H1 (cell line): ENCODE results near the gene ASB4. TPM values are rescaled to one million over a fixed set of nuclear protein-coding genes. Genes with fewer than 3 reads are reported as not detected.

Experiments used
- CTCF ChIA-PET: fragments of 300-600 bp; sonication (Branson Sonifier 250); formaldehyde crosslinking; loops from one replicate; lab custom pipeline; 2021; ENCODE audit not compliant: partially characterized antibody; lab: Charles Lee
- POLR2A ChIA-PET: fragments of 300-600 bp; sonication (Branson Sonifier 250); formaldehyde crosslinking; loops from one replicate; lab custom pipeline; 2021; ENCODE audit warnings: inconsistent platforms; ENCODE audit not compliant: partially characterized antibody; lab: Charles Lee
- DNase-seq, 2 experiments: peaks; one replicate each; pipeline versions ENCODE4 v3.0.0 to v3.0.0-alpha.2; 2010 to 2022; ENCODE audit warnings: low spot score in 2 of 2, low read depth in 1 of 2, mixed read lengths in 1 of 2
- FAIRE-seq: peaks from 2 replicates; lab custom pipeline; 2011; peaks lifted over from hg19 to GRCh38; lab: Jason Lieb, UNC
- H2AFZ ChIP-seq: 2 replicates; pipeline ENCODE4 v1.8.1; 2012; ENCODE audit warnings: low read length, inconsistent platforms
- H2AK5ac ChIP-seq: 2 replicates; pipeline ENCODE4 v1.6.1; 2013; ENCODE audit warnings: low read depth, low read length
- H2BK120ac ChIP-seq: replicated peaks from 2 replicates; pipeline ENCODE3; 2013; ENCODE audit warnings: low read depth, low read length, inconsistent platforms
- H2BK12ac ChIP-seq: 2 replicates; pipeline ENCODE4 v1.6.1; 2013; ENCODE audit warnings: low read depth, low read length
- H2BK15ac ChIP-seq: 2 replicates; pipeline ENCODE4 v1.6.1; 2013; ENCODE audit warnings: low read length
- H2BK20ac ChIP-seq: 2 replicates; pipeline ENCODE4 v1.6.1; 2013; ENCODE audit warnings: low read length
- H2BK5ac ChIP-seq: 2 replicates; pipeline ENCODE4 v1.6.1; 2013; ENCODE audit warnings: low read depth, low read length
- H3K14ac ChIP-seq: 2 replicates; pipeline ENCODE4 v1.6.1; 2013; ENCODE audit warnings: inconsistent platforms; ENCODE audit not compliant: insufficient read length
- H3K18ac ChIP-seq: 2 replicates; pipeline ENCODE4 v1.6.1; 2013; ENCODE audit warnings: low read length; ENCODE audit errors: extremely low read depth
- H3K23ac ChIP-seq: 2 replicates; pipeline ENCODE4 v1.6.1; 2013; ENCODE audit warnings: inconsistent platforms; ENCODE audit not compliant: insufficient read length
- H3K23me2 ChIP-seq: 2 replicates; pipeline ENCODE4 v1.6.1; 2013; ENCODE audit warnings: low read depth, low read length
- H3K27ac ChIP-seq: 2 replicates; pipeline ENCODE4 v1.6.1; 2011; ENCODE audit warnings: low read depth, low read length, inconsistent platforms
- H3K27me3 ChIP-seq, 4 experiments: replicated peaks in 1 of 4; 1 replicate in 1 of 4; 2 replicates in 3 of 4; pipeline versions ENCODE4 v1.6.1 to v1.8.1; 2011 to 2013; ENCODE audit warnings: low read length in 3 of 4, mild to moderate bottlenecking in 3 of 4, inconsistent platforms in 2 of 4, mixed read lengths in 2 of 4, moderate library complexity in 1 of 4; ENCODE audit not compliant: control insufficient read depth in 3 of 4, insufficient read depth in 3 of 4; ENCODE audit errors: extremely low read depth in 1 of 4
- H3K36me3 ChIP-seq, 4 experiments: 2 replicates each; pipeline versions ENCODE4 v1.6.1 to v1.8.1; 2011 to 2013; ENCODE audit warnings: mild to moderate bottlenecking in 4 of 4, low read length in 3 of 4, moderate library complexity in 2 of 4, control low read depth in 1 of 4, inconsistent platforms in 1 of 4; ENCODE audit not compliant: insufficient read depth in 4 of 4, control insufficient read depth in 2 of 4
- H3K4ac ChIP-seq: replicated peaks from 2 replicates; pipeline ENCODE3; 2013; ENCODE audit warnings: low read length, low read depth, mixed read lengths, inconsistent platforms; ENCODE audit not compliant: insufficient read length
- H3K4me1 ChIP-seq, 4 experiments: replicated peaks in 1 of 4; 1 replicate in 1 of 4; 2 replicates in 3 of 4; pipeline versions ENCODE4 v1.6.1 to v1.8.1; 2011 to 2013; ENCODE audit warnings: low read length in 3 of 4, inconsistent platforms in 2 of 4, mixed read lengths in 1 of 4; ENCODE audit not compliant: insufficient read depth in 4 of 4, control insufficient read depth in 3 of 4
- H3K4me2 ChIP-seq, 2 experiments: 2 replicates each; pipeline versions ENCODE4 v1.6.1 to v1.8.1; 2011 to 2013; ENCODE audit warnings: low read depth in 2 of 2, low read length in 2 of 2, control low read depth in 1 of 2, inconsistent platforms in 1 of 2, mild to moderate bottlenecking in 1 of 2; ENCODE audit not compliant: insufficient read depth in 1 of 2
- H3K4me3 ChIP-seq, 4 experiments: fragments of 200-600, 300-600 bp in 1 of 4; sonication (generic), shearing (Covaris generic), sonication (Bioruptor Twin) in 1 of 4; 2 replicates each; pipeline versions ENCODE4 v1.5.1 to v1.8.1; 2011 to 2016; ENCODE audit warnings: low read length in 4 of 4, low read depth in 3 of 4, control low read depth in 2 of 4, inconsistent platforms in 2 of 4, mild to moderate bottlenecking in 2 of 4, mixed read lengths in 1 of 4, moderate library complexity in 1 of 4; ENCODE audit not compliant: insufficient read depth in 2 of 4; ENCODE audit errors: extremely low read depth in 1 of 4
- H3K56ac ChIP-seq: replicated peaks from 2 replicates; pipeline ENCODE3; 2013; ENCODE audit warnings: low read depth, mild to moderate bottlenecking, mixed read lengths, low read length, inconsistent platforms; ENCODE audit not compliant: insufficient read length
- H3K79me1 ChIP-seq: 2 replicates; pipeline ENCODE4 v1.6.1; 2013; ENCODE audit warnings: low read depth, low read length, control low read depth
- H3K79me2 ChIP-seq, 2 experiments: 2 replicates each; pipeline versions ENCODE4 v1.6.1 to v1.8.1; 2012 to 2013; ENCODE audit warnings: low read length in 2 of 2, mild to moderate bottlenecking in 2 of 2, inconsistent platforms in 1 of 2; ENCODE audit not compliant: insufficient read depth in 2 of 2, control insufficient read depth in 1 of 2
- H3K9ac ChIP-seq, 4 experiments: replicated peaks in 1 of 4; 1 replicate in 1 of 4; 2 replicates in 3 of 4; pipeline versions ENCODE4 v1.6.1 to v1.8.1; 2011 to 2013; ENCODE audit warnings: low read depth in 3 of 4, low read length in 3 of 4, control low read depth in 2 of 4, mild to moderate bottlenecking in 2 of 4, moderate library complexity in 2 of 4, inconsistent platforms in 1 of 4; ENCODE audit errors: extremely low read depth in 1 of 4
- H3K9me3 ChIP-seq, 2 experiments: 2 replicates each; pipeline versions ENCODE4 v1.6.1 to v1.8.1; 2012 to 2013; ENCODE audit warnings: mild to moderate bottlenecking in 2 of 2, moderate library complexity in 2 of 2, control low read depth in 1 of 2, inconsistent platforms in 1 of 2, low read depth in 1 of 2, low read length in 1 of 2, mixed read lengths in 1 of 2; ENCODE audit not compliant: insufficient read depth in 2 of 2
- H4K20me1 ChIP-seq, 2 experiments: replicated peaks in 1 of 2; 2 replicates each; pipeline versions ENCODE3 to v1.8.1; 2011 to 2013; ENCODE audit warnings: inconsistent platforms in 2 of 2, low read length in 2 of 2, mild to moderate bottlenecking in 1 of 2; ENCODE audit not compliant: insufficient read depth in 2 of 2, control insufficient read depth in 1 of 2
- H4K5ac ChIP-seq: 2 replicates; pipeline ENCODE4 v1.6.1; 2013; ENCODE audit warnings: low read length, low read depth, mixed read lengths, inconsistent platforms; ENCODE audit not compliant: insufficient read length
- H4K8ac ChIP-seq: 2 replicates; pipeline ENCODE4 v1.8.0; 2013; ENCODE audit warnings: mild to moderate bottlenecking, moderate library complexity, low read length, inconsistent platforms; ENCODE audit not compliant: insufficient read depth; ENCODE audit errors: extremely low read depth
- H4K91ac ChIP-seq: replicated peaks from 2 replicates; pipeline ENCODE3; 2013; ENCODE audit warnings: low read length, mixed read lengths, inconsistent platforms; ENCODE audit not compliant: insufficient read length
- BACH1 ChIP-seq: IDR thresholded peaks from 2 replicates; pipeline ENCODE4 v1.6.1; 2012; ENCODE audit warnings: low read length, improper control_type of control experiment
- CBX5 ChIP-seq: fragments of 300-800, 300-1000 bp; sonication (generic); IDR thresholded peaks from 2 replicates; pipeline ENCODE4 v1.7.1; 2016; ENCODE audit warnings: antibody characterized with exemption, low read length, low read depth
- CEBPB ChIP-seq: IDR thresholded peaks from 2 replicates; pipeline ENCODE4 v1.6.1; 2012; ENCODE audit warnings: low read depth, low read length
- CHD1 ChIP-seq: IDR thresholded peaks from 2 replicates; pipeline ENCODE4 v1.6.1; 2012; ENCODE audit warnings: low read depth, low read length, improper control_type of control experiment
- CTCF ChIP-seq, 3 experiments: IDR thresholded peaks; 1 replicate in 2 of 3; 2 replicates in 1 of 3; pipeline versions ENCODE4 v1.5.1 to v1.6.1; 2011; ENCODE audit warnings: low read length in 3 of 3, mild to moderate bottlenecking in 3 of 3, inconsistent platforms in 2 of 3, low read depth in 1 of 3, moderate library complexity in 1 of 3; ENCODE audit not compliant: insufficient read depth in 1 of 3; ENCODE audit errors: control extremely low read depth in 1 of 3
- POLR2A ChIP-seq, 2 experiments: IDR thresholded peaks; 1 replicate in 1 of 2; 2 replicates in 1 of 2; pipeline ENCODE4 v1.6.1; 2011; ENCODE audit warnings: low read depth in 2 of 2, low read length in 2 of 2, mild to moderate bottlenecking in 2 of 2; ENCODE audit errors: control extremely low read depth in 1 of 2
- POU5F1 ChIP-seq: IDR thresholded peaks from 2 replicates; pipeline ENCODE4 v1.6.1; 2011; ENCODE audit warnings: low read depth, mild to moderate bottlenecking, low read length, moderate library complexity
- RBBP5 ChIP-seq: IDR thresholded peaks from 2 replicates; pipeline ENCODE4 v1.7.1; 2012; ENCODE audit warnings: low read depth, mild to moderate bottlenecking, inconsistent platforms, low read length, moderate library complexity, borderline replicate concordance
- SP1 ChIP-seq: IDR thresholded peaks from 2 replicates; pipeline ENCODE4 v1.6.1; 2011; ENCODE audit warnings: low read depth, low read length
- SUZ12 ChIP-seq: fragments of 200-600 bp; sonication (generic); IDR thresholded peaks from 2 replicates; pipeline ENCODE4 v1.6.1; 2012; ENCODE audit warnings: mild to moderate bottlenecking, inconsistent platforms, low read length, moderate library complexity, mixed read lengths
- TBP ChIP-seq: IDR thresholded peaks from 2 replicates; pipeline ENCODE4 v1.6.1; 2011; ENCODE audit warnings: low read depth, low read length, improper control_type of control experiment
- ZNF274 ChIP-seq: IDR thresholded peaks from 2 replicates; pipeline ENCODE4 v1.7.0; 2012; ENCODE audit warnings: low read length, borderline replicate concordance; ENCODE audit errors: extremely low read depth
- polyA plus RNA-seq, 7 experiments: library from polyadenylated mRNA; depleted of rRNA in 3 of 7; stranded (reverse) in 5 of 7; unstranded in 2 of 7; fragments of >200 nt in 5 of 7; fragments of 200-250 nt in 2 of 7; gene quantifications; 1 replicate in 5 of 7; 2 replicates in 1 of 7; 4 replicates in 1 of 7; pipeline versions ENCODE4 v1.2.1 to v1.2.3, GENCODE V29; 2011 to 2013; ENCODE audit warnings: missing spikeins in 2 of 7, mixed read lengths in 2 of 7
- total RNA-seq: library from RNA; stranded (reverse); fragmentation: NEBNext Ultra II Directional; extraction: Animal tissue kit (Norgen Biotek cat#: 25700); gene quantifications from 2 replicates; pipeline ENCODE4 v1.2.1, GENCODE V29; 2021
- TF ChIP-seq, protein P1 (sequence below): IDR thresholded peaks from 2 replicates; pipeline ENCODE4 v1.6.1; 2011; ENCODE audit warnings: low read depth, mild to moderate bottlenecking, low read length; ENCODE audit not compliant: insufficient read depth

ASB4 gene
- total and polyA plus RNA-seq, 2 of the 8 experiments (the other 6 are each of a cell fraction or from before 2014, with no cell fraction given): not detected

GRCh38 chr7:95589031-95589430 is 103.3 kb downstream of the ASB4 start:
- DNase-seq: no peak
- Histone ChIP-seq H3K14ac (no peak overlapping the region), H4K5ac (no peak overlapping the region), H3K4me2 (no peak overlapping the region), H2BK12ac (no peak overlapping the region), H3K79me2 (no peaks in the 10 kb centered on the region), H2BK15ac (no peak overlapping the region), H4K20me1 (no peaks in the 10 kb centered on the region), H3K18ac (no peak overlapping the region), H3K79me1 (no peaks in the 10 kb centered on the region), H2AK5ac (no peak overlapping the region), H2BK120ac (no peak overlapping the region), H2BK5ac (no peak overlapping the region), H2AFZ (no peak overlapping the region), H3K9ac (no peak overlapping the region), H3K27ac (no peak overlapping the region; the same call in 1 of the 2 replicates), H4K8ac (no peak overlapping the region), H3K4ac (no peak overlapping the region), H3K23ac (no peak overlapping the region), H3K4me3 (no peak overlapping the region), H3K27me3 (no peaks in the 10 kb centered on the region; a peak in 1 of 7 replicates), H3K36me3 (no peaks in the 10 kb centered on the region), H4K91ac (no peak overlapping the region), H3K56ac (no peak overlapping the region), H2BK20ac (no peak overlapping the region), H3K9me3 (no peaks in the 10 kb centered on the region), H3K23me2 (no peaks in the 10 kb centered on the region), H3K4me1 (no peaks in the 10 kb centered on the region)
- ChIA-PET CTCF (interaction anchor here (0.7 to 1.1 kb wide), 2 partner anchors 14 to 97 kb away, joined by 3 read pairs; no protein-coding TSS in a partner anchor), POLR2A (no interaction called here)
- FAIRE-seq: no peak
- TF ChIP-seq RBBP5 (no peak), SUZ12 (no peak), ZNF274 (no peak), CBX5 (no peak), SP1 (no peak), POLR2A (IDR thresholded peaks at IDR 0.05; ENCODE audit: control extremely low read depth in 1 of 2, low read depth in 2 of 2, low read length in 2 of 2) (no peak), CTCF (IDR thresholded peaks at IDR 0.05; ENCODE audit: control extremely low read depth in 1 of 3, insufficient read depth in 1 of 3, low read depth in 1 of 3, low read length in 3 of 3) (no peak), CHD1 (no peak), POU5F1 (no peak), CEBPB (no peak), BACH1 (no peak), TBP (no peak)
- TF ChIP-seq, protein P1, sequence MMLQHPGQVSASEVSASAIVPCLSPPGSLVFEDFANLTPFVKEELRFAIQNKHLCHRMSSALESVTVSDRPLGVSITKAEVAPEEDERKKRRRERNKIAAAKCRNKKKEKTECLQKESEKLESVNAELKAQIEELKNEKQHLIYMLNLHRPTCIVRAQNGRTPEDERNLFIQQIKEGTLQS: no peak
